Loucy (cell line): ENCODE data around the gene GRHPR.
"Not testable (repeated sequence)": the region's sequence is repeated elsewhere in the genome, so short reads cannot be mapped to it uniquely, and the experiment has no call there.

Experiments
- H2AFZ ChIP-seq: fragments of 200-600 bp; sonication (generic); 2 replicates; pipeline ENCODE4 v1.6.0; 2016; ENCODE audit warnings: antibody characterized with exemption, mild to moderate bottlenecking, low read length, moderate library complexity
- H3F3A ChIP-seq: fragments of 200-600 bp; 2 replicates; pipeline ENCODE4 v1.6.0; 2016; ENCODE audit warnings: antibody characterized with exemption, low read depth, mild to moderate bottlenecking
- H3K27me3 ChIP-seq: fragments of 200-600 bp; sonication (generic); 2 replicates; pipeline ENCODE4 v1.6.1; 2014; ENCODE audit warnings: low read length, mild to moderate bottlenecking; ENCODE audit not compliant: insufficient read depth, poor library complexity, severe bottlenecking
- H3K36me3 ChIP-seq: fragments of 200-600 bp; sonication (generic); 2 replicates; pipeline ENCODE4 v1.6.1; 2016; ENCODE audit warnings: low read length; ENCODE audit not compliant: insufficient read depth
- H3K4me1 ChIP-seq: fragments of 200-600 bp; sonication (generic); 2 replicates; pipeline ENCODE4 v1.5.1; 2014; ENCODE audit warnings: low read length, mild to moderate bottlenecking; ENCODE audit not compliant: insufficient read depth, poor library complexity, severe bottlenecking
- H3K4me2 ChIP-seq: fragments of 200-600 bp; sonication (generic); 2 replicates; pipeline ENCODE4 v1.6.0; 2014; ENCODE audit warnings: antibody characterized with exemption, low read length, low read depth, mild to moderate bottlenecking; ENCODE audit not compliant: poor library complexity, severe bottlenecking
- H3K4me3 ChIP-seq: fragments of 200-600 bp; sonication (generic); 2 replicates; pipeline ENCODE4 v1.5.1; 2014; ENCODE audit warnings: low read length, mild to moderate bottlenecking, mixed read lengths; ENCODE audit not compliant: poor library complexity, severe bottlenecking
- H3K79me2 ChIP-seq: fragments of 200-600 bp; sonication (generic); 2 replicates; pipeline ENCODE4 v1.6.1; 2014; ENCODE audit warnings: low read length; ENCODE audit not compliant: insufficient read depth
- H3K9ac ChIP-seq: fragments of 200-600 bp; sonication (generic); 2 replicates; pipeline ENCODE4 v1.6.0; 2014; ENCODE audit warnings: mild to moderate bottlenecking, low read depth, low read length, moderate library complexity; ENCODE audit not compliant: poor library complexity, severe bottlenecking
- H3K9me2 ChIP-seq: fragments of 200-600 bp; sonication (generic); replicated peaks from 2 replicates; pipeline ENCODE4 v1.6.1; 2016; ENCODE audit warnings: low read depth, low read length, mixed read lengths
- H3K9me3 ChIP-seq: fragments of 200-600 bp; sonication (generic); 2 replicates; pipeline ENCODE4 v1.6.1; 2014; ENCODE audit warnings: mild to moderate bottlenecking, antibody characterized with exemption, low read length, low read depth; ENCODE audit not compliant: insufficient read depth
- H4K20me1 ChIP-seq: fragments of 200-600 bp; sonication (generic); 2 replicates; pipeline ENCODE4 v1.6.0; 2014; ENCODE audit warnings: antibody characterized with exemption, low read length, mild to moderate bottlenecking; ENCODE audit not compliant: insufficient read depth, poor library complexity, severe bottlenecking
- EZH2phosphoT487 ChIP-seq: fragments of 200-600 bp; IDR thresholded peaks from 2 replicates; pipeline ENCODE4 v1.6.1; 2018; ENCODE audit warnings: antibody characterized with exemption, mild to moderate bottlenecking, moderate library complexity, borderline replicate concordance
- TF ChIP-seq, protein P1 (sequence below): fragments of 200-600 bp; sonication (generic); conservative IDR thresholded peaks from 2 replicates; pipeline ENCODE4 v1.5.1; 2014; ENCODE audit warnings: mild to moderate bottlenecking, antibody characterized with exemption, low read length

GRHPR gene

DNA sequence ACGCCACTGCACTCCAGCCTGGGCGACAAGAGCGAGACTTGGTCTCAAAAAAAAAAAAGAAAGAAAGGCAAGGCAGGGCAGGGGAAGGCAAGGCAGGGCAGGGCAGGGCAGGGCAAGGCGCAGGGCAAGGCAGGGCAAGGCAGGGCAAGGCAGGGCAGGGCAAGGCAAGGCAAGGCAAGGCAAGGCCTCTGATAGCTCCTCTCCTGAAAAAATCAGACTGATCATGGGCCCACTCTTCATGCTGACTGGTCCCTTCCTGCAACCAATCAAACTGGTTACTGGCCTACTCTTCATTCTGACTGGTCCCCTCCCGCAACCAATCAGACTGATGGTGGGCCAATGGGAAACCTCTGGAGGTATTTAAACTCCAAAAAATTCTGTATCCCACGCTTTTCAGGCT is 46.1 kb downstream of the GRHPR start:
- H3K9me3 ChIP-seq, result no peaks in the 10 kb centered on the region
- no peaks in the 10 kb centered on the region for H3K36me3 ChIP-seq
- H3K79me2 ChIP-seq, result peaks cover 11% of the 10 kb centered on the region
- TF ChIP-seq, protein P1, sequence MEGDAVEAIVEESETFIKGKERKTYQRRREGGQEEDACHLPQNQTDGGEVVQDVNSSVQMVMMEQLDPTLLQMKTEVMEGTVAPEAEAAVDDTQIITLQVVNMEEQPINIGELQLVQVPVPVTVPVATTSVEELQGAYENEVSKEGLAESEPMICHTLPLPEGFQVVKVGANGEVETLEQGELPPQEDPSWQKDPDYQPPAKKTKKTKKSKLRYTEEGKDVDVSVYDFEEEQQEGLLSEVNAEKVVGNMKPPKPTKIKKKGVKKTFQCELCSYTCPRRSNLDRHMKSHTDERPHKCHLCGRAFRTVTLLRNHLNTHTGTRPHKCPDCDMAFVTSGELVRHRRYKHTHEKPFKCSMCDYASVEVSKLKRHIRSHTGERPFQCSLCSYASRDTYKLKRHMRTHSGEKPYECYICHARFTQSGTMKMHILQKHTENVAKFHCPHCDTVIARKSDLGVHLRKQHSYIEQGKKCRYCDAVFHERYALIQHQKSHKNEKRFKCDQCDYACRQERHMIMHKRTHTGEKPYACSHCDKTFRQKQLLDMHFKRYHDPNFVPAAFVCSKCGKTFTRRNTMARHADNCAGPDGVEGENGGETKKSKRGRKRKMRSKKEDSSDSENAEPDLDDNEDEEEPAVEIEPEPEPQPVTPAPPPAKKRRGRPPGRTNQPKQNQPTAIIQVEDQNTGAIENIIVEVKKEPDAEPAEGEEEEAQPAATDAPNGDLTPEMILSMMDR, result no peak
- no peak for TF ChIP-seq EZH2phosphoT487
- no peak overlapping the region for H3K4me2 ChIP-seq
- H3F3A ChIP-seq, result no peaks in the 10 kb centered on the region
- no peaks in the 10 kb centered on the region for H3K9me2 ChIP-seq
- H3K27me3 ChIP-seq, result no peaks in the 10 kb centered on the region
- H3K9ac ChIP-seq, result no peak overlapping the region
- no peak overlapping the region for H2AFZ ChIP-seq
- no peak overlapping the region for H3K4me3 ChIP-seq
- peaks cover 12% of the 10 kb centered on the region for H3K4me1 ChIP-seq
- peaks cover 7% of the 10 kb centered on the region for H4K20me1 ChIP-seq

GRCh38 chr9:37471942-37472684 is 49.6 kb downstream of the GRHPR start:
- 0 out of 2 replicates have a peak overlapping the region, but pooled peaks have one; percentile 51 for H2AFZ ChIP-seq
- no peaks in the 10 kb centered on the region for H4K20me1 ChIP-seq
- no peak overlapping the region for H3K9ac ChIP-seq
- H3K36me3 ChIP-seq, result no peaks in the 10 kb centered on the region
- H3K4me1 ChIP-seq, result no peaks in the 10 kb centered on the region
- no peaks in the 10 kb centered on the region for H3K27me3 ChIP-seq
- H3K9me2 ChIP-seq, result no peaks in the 10 kb centered on the region
- no peak for TF ChIP-seq EZH2phosphoT487
- TF ChIP-seq, protein P1, result no peak
- H3F3A ChIP-seq, result no peaks in the 10 kb centered on the region
- peaks cover 7% of the 10 kb centered on the region; the same call in 1 of the 2 replicates for H3K9me3 ChIP-seq
- no peak overlapping the region for H3K4me2 ChIP-seq
- H3K4me3 ChIP-seq, result no peak overlapping the region
- H3K79me2 ChIP-seq, result no peaks in the 10 kb centered on the region

DNA sequence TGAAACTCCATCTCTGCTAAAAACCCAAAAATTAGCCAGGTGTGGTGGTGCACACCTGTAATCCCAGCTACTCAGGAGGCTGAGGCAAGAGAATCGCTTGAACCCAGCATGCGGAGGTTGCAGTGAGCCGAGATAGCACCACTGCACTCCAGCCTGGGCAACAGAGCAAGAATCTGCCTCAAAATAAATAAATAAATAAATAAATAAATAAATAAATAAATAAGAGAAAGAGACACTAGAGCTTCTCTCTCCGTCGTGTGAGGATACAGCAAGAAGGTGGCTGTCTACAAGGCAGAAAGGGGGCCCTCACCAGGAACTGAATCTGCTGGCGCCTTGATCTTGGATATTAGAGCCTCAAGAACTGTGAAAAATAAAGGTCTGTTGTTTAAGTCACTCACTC is 51.5 kb downstream of the GRHPR start:
- not testable (repeated sequence) for H3K36me3 ChIP-seq, H3K4me1 ChIP-seq

GRCh38 chr9:37474438-37474837 is 51.9 kb downstream of the GRHPR start:
- H3K4me1 ChIP-seq, result no peaks in the 10 kb centered on the region

More for the DNA sequence above, 51.5 kb downstream of the GRHPR start:
- H3K27me3 ChIP-seq, H2AFZ ChIP-seq, H3F3A ChIP-seq, H3K9ac ChIP-seq, H3K9me2 ChIP-seq, H3K4me2 ChIP-seq, H3K4me3 ChIP-seq, H4K20me1 ChIP-seq, H3K9me3 ChIP-seq, H3K79me2 ChIP-seq: not testable (repeated sequence)

More at GRCh38 chr9:37474438-37474837, 51.9 kb downstream of the GRHPR start:
- no peaks in the 10 kb centered on the region for H3K27me3 ChIP-seq
- H2AFZ ChIP-seq, result no peak overlapping the region
- no peaks in the 10 kb centered on the region for H3F3A ChIP-seq
- TF ChIP-seq EZH2phosphoT487, result no peak
- TF ChIP-seq, protein P1, result no peak
- H3K9ac ChIP-seq, result no peak overlapping the region
- H4K20me1 ChIP-seq, result no peaks in the 10 kb centered on the region
- H3K4me2 ChIP-seq, result no peak overlapping the region
- H3K4me3 ChIP-seq, result no peak overlapping the region
- H3K79me2 ChIP-seq, result no peaks in the 10 kb centered on the region
- H3K9me3 ChIP-seq, result peaks cover 7% of the 10 kb centered on the region; the same call in 1 of the 2 replicates
- H3K9me2 ChIP-seq, result no peaks in the 10 kb centered on the region
- no peaks in the 10 kb centered on the region for H3K36me3 ChIP-seq
